ENCODE measurements around the gene UBAC1.
"Not testable (repeated sequence)": the region's sequence is repeated elsewhere in the genome, so short reads cannot be mapped to it uniquely, and the experiment has no call there.

The UBAC1 gene

DNA sequence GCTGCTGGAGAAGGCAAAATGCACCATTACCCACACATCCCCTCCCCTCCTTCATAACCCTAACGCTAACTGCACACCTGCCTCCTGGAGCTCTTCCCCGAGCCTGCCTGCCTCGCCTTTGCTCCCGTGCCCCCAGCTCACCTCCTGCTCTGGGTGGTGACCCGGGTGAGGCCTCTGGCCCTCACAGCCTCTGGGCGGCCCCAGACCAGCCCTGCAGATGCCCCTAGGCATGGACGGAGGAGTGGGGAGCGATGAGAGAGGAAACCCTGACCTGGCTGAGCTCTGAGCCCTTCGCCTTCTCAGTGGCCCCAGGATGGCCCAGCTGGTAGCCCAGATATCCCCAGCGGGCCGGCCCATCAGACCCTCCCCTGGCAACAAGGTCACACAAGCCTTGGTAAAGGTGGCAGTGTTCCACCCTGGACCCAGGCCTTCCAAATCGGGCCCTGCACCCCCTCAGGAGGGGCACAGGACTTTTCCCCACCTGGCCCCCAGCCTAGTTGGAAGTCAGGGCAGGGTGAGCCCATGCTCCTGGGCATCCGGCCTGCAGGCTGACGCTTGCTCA, 39.3 kb downstream of the UBAC1 start:
- no peak for DNase-seq (ENCODE audit: low spot score)

DNA sequence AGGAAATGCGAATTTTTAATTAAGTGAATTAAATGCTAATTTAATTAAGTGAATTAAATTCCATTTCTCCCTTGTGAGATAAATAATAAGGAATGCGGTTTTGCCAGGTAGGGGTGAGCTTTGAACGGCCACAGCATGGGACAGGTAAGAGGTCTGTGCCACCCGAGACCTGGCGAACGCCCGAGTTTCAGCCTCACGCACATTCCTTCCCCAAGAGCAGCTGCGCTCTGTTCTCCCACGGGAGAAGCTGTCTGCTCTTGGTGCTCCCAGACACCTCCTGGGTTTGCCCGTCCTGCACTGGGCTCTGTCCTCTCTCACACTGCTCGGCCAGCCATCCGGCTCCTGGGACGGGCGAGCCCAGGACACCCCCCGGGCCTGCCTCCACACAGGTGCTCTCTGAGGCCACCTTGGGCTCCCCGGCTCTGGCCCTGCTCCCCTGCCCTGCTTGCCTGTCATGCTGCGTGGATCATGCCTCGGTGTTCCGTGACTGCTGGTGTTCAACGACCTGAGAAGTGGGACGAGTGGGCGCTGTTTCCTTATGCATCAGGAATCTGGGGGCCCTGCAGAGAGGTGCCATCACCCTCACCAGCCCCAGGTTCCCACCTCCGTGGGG, 40.1 kb downstream of the UBAC1 start:
- DNase-seq (ENCODE audit: low spot score): no peak

DNA sequence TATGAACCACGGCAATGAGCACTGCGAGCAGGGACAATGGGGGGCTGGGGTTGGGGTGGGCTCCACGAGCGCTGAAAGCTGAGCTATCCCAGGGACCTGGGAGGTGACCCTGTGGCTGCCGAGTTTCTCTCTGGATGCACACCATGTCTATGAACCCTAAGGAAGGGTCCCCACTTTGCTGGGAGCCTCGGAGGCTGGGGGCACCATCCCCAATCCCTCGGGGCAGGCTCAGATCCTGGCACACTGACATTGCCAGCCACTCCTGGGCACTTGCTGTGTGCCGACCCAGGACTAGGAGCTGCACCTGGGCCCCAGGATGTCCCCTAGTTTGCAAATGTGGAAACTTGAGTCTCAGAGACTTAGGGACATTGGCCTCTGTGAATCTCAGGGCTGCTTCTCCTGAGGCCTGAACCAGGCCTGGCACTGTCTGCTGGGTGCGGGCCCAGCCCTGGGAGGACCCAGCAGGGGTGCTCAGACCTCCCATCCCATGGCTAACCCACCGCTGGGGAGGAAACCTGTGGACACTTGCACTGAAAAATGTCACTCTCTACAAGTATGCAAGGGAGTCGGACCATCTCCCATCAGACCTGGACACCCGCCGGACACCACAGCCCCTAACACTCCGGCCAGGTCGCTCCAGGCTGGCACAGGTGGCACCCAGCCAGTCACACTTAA, 40.8 kb downstream of the UBAC1 start:
- DNase-seq (ENCODE audit: low spot score): no peak

DNA sequence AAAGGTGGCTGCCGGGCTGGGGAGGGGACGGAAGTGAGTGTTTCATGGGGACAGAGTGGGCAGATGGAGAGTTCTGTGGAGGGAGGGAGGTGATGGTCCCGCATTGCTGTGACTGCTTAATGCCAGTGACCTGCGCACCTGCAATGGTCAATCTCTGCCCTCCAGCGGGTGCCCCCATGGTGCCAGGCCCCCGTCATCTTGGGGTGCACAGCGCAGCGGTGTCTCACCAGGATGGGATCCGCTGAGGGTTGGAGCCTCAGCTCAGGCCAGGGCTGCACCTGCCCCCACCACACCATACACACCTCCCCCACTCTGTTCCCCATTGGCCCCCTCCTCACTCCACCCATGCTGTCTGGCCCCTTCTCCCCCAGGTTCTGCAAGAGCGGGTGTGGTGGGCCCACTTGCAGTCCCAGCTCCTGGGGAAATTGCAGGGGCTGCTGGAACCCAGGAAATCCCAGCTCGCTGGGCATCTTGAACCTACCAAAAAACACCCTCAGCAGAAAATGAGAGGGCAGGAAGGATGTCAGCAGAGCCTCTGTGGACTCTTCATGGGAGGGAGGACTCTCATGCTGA, 41.8 kb downstream of the UBAC1 start:
- DNase-seq (ENCODE audit: low spot score): no peak

DNA sequence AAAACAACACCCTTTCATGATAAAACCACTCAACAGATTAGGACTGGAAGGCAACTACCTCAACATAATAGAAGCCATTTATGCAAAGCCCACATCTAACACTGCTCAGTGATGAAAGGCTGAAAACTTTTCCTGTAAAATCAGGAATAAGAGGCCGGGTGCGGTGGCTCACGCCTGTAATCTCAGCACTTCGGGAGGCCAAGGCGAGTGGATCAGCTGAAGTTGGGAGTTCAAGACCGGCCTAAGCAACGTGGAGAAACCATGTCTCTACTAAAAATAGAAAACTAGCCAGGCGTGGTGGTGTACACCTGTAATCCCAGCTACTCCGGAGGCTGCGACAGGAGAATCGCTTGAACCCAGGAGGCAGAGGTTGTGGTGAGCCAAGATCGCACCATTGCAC, 44.9 kb downstream of the UBAC1 start:
- not testable (repeated sequence) for DNase-seq (ENCODE audit: low spot score)

DNA sequence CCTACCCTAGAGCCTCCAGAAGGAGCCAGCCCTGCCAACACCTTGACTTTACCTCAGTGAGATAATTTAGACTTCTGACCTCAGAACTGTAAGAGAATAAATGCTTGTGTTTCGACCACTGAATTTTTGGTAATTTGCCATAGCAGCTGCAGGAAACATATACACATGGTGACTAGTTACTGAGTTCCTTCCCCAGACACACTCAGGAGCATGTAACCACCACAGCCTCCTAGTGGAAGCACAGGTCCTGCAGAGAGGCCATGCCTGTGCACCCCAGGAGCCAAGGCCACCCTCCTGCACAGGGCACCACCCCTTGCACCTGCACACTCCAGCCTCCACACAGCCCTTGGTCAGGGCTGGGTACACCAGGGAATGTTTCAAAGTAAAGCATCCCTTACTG, 46.3 kb downstream of the UBAC1 start:
- DNase-seq (ENCODE audit: low spot score): no peak

DNA sequence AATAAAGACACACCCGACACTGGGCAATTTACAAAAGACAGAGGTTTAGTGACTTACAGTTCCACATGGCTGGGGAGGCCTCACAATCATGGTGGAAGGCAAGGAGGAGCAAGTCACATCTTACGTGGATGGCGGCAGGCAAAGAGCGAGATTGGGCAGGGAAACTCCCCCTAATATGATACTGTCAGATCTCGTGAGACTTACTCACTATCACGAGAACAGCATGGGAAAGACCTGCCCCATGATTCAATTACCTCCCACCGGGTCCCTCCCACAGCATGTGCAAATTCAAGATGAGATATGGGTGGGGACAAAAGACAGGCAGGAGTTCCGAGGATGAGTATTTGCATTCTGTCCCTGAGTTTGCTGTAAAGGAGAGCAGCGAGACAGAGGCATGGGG, 49.9 kb downstream of the UBAC1 start:
- not testable (repeated sequence) for DNase-seq (ENCODE audit: low spot score)

DNA sequence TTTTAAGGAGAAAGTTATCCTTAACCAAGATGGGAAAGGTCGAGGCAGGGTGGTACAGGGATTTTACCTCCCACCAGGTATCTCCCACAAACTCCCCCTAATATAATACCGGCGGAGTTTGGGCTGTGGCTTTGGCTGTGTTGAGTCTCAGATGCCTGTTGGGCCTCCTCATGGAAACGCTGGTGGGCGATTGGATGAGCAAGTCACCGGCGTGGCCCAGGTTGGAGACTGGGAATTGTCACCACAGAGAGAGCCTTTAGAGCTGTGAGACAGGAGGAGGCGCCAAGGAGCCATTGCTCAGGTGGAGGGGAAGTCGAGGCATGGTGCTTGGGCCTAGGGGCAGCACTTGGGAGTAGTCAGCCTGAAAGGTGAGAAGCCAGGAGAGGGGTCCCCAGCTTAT, 50.4 kb downstream of the UBAC1 start:
- no peak for DNase-seq (ENCODE audit: low spot score)

DNA sequence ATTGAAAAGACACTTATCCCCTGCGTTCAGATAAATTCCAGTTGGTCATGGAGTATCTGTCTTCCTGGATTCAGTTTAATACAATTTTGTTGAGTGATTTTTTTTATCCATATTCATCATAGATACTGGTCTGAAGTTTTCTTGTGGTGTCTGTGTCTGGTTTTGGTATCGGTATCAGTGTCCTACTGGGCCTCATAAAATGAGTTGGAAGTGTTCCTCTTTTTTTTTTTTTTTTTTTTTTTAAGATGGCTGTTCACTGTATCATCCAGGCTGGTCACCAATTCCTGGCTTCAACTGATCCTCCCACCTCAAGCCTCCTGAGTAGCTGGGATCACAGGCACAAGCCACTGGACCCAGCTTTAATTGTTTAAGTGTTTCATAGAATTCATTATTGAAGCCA, 51.0 kb downstream of the UBAC1 start:
- no peak for DNase-seq (ENCODE audit: low spot score)

DNA sequence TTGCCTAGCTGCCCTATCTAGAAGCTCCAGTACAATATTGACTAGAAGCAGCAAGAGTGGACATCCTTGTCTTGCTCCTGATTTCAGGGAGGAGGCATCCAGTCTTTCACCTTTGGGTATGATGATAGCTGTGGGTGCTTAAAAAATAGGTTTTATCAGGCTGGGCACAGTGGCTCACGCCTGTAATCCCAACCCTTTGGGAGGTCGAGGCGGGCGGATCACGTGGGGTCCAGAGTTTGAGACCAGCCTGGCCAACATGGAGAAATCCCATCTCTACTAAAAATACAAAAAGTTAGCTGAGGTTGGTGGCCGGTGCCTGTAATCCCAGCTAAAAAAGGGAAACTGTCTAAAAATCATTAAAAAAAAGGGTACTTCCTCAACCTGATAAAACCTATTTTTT, 51.8 kb downstream of the UBAC1 start:
- DNase-seq (ENCODE audit: low spot score): no peak

DNA sequence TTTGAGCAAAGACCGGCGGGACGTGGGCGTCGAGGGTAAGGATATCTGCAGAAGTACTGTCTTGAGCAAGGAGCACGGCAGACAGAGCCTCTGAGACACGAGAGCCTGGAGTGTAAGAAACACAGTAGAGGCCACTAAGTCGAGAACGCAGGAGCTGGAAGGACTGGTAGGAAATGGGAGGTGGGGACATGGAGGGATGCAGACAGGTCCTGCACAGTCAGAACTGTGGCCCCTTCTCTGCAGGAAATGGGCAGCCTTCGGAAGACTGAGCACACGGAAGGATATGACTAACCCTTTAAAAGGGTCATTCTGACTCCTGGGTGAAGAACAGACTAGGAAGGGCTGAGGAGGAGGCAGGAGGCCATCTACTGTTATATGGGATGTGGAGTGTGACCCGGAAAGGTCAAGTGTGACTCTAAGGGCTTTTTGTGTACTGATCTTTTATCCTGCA, 52.4 kb downstream of the UBAC1 start:
- no peak for DNase-seq (ENCODE audit: low spot score)

DNA sequence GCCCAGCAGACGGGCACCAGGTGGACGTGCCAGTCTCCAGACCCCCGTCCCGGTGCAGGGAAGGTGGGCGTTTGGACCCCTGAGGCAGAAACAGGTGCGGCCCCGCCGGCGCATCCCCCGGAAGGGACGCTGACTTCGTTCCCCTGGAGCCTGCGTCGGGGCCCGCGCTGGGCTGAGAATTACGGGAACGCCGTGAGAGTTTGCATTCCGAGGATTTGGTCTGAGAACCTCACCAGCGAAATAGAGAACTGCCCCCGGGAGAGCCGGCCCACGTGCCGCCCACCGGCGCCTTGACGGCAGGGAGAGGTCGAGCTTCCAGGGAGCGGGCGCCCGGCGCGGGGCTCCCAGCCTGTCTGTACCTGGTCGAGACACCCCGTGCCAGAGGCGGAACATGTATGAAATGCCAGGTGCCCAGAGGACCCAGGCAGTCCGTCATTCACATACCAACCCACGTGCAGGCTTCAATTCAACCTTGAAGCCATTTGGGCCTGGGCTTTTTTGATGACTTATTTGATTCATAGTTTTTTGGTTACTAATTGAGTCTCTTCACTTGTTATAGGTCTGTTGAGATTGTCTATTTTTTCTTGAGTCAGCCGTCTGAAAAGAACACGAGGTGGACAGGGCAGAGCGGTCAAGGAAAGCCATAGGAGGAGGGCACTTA, 53.0 kb downstream of the UBAC1 start:
- DNase-seq (ENCODE audit: low spot score): no peak

DNA sequence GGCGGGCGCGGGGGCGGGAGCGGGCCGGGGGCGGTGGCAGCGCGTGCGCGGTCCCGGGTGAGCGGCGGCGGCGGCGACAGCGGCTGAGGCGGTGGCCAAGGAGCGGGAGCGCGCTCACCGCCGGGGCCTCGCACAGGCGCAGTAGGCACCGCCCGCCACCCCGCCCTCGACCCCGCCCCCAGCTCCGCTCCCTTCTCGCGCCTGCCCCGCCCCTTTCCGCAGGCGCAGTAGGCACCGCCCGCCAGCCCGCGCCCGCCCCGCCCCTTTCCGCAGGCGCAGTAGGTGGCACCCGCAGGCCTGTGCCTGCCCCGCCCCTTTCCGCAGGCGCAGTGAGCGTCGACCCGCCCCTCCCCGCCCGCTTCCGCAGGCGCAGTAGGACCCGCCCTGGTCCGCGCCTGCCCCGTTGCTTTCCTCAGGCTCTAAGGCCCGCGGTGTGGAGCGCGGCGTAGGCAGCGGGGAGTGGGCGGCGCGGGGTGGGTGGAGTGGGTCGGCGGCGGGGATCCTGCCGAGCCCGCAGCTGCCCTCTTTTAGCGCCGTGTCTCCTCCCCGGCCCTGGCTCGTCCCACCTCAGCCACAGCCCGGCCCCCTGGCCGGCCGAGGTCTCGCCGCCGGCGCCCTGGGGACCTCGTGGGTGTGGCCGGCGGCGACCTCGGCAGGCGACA, 53.6 kb downstream of the UBAC1 start, which contains the start of gene CAMSAP1:
CAMSAP1 (minus strand) TSS at position 116 of the 662 bp plus-strand sequence. CDS start 387 bp downstream, outside the sequence.
- DNase-seq (ENCODE audit: low spot score): peak; percentile 94

DNA sequence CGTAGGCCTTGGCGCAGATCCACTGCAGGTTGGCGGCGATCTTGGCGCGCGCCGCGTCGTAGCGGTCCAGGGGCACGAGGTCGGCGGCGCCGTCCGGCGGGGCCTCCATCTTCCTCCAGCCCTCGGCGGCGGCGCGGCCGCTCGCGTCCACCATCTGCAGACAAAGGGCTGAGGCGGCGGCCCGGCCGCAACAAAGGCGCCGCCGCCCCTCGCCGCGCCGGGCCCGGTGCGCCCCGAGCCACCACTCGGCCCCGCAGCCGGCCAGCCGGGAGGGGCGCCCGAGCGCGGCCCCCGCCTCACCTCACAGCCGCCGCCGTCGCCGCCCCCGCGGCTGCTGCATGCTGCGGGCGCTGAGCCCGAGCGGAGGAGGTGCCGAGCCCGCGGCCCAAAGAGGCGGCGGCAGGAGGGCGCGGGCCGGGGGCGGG, 54.2 kb downstream of the UBAC1 start:
- no peak for DNase-seq (ENCODE audit: low spot score)

DNA sequence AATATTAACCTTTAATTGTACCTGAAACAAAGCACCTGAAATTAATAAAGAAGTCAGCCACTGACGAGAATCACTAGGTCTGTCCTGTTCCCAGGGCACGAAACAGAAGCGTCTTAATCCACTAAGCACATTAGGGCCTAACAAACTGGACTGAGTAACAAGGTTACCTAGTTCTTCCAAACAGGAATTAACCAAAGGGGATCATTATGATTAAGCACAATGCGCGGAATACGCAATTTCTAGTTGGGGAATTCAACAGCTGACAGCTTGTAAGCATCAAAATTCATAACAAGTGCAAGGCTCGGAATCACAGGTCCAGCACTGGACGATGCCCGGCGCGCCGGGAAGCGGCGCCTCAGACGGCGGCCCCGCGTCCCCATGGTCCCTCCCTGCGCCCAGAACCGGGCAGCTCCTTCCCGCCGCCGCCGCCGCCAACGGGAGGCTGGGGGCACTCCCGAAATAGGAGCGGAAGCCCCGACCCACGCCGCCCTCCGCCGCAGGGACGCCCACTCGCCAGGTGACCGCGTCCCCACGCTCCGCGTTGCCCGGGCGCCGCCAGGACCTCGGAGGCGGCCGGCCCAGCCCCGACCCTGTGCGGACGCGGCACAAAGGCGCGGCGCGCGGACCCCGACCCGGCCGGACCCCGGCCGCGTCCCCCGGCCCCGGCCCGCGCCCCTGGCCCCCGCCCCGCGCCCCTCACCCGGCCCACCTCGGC, 54.7 kb downstream of the UBAC1 start:
- no peak for DNase-seq (ENCODE audit: low spot score)

DNA sequence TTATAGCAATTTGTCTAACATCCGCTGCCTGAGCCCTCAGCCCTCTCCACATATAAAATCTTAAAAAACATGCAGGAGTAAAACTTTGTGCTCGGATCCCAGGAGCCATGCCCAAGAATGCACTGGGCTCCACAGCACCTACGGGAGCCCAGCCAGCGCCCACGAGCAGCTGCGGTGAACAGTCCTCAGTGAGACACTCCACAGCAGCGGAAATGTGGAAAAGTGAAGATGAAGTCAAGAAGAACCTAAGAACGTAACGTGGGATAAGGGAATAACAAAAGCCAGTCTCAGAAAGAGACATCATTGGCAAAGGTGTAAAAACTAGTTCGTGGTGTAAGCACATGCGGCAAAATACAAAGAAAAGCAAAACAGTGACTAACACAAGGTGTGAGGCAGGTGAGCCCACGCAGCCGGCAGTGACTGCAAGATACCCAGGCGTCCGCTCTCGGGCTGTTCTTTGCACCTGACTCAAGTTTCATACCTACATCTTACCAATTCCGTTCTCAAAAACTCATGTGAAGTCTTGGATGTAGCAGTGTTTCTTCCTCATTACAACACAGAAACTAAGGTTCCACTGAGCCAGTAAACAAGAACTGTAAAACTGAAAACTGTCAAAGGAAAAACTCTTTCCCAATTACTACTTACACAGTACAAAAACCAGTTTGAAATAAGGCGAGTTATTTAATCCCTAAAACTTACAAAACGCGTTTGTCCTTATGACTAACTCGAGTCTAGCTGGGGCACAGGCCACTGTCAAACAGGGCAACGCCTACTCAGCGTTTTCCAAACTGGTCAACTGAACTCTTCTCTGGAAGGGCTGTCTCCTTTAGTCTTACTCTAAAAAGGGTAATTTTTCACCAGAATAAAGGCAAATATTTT, 55.6 kb downstream of the UBAC1 start:
- peak; percentile 68 for DNase-seq (ENCODE audit: low spot score)

DNA sequence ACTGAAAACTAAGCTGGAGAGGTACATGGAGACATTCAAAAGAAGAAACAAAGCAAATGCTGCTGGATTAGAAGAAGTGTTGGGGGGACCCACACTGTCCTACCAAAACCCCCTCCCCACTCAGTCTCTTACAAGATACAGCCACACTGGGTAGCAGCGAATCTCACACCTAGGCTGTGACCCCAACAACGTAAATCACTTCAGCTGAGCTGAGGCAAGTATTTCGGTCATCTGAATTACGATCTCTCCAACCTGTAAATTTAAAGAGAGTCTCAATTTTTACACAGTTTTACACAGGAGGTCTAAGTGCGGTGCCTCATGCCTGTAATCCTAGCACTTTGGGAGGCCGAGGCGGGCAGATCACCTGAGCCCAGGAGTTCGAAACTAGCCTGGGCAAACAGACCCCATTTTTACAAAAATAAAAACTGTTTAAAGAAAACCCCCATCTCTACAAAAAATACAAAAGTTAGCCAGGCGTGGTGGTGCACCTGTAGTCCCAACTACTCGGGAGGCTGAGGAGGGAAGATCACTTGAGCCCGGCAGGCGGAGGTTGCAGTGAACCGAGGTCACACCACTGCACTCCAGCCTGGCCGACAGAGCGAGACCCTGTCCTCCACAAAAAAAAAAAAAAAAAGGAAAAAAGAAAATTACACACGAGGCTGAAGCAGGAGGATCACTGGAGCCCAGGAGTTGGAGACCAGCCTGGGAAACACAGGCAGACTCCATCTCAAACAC, 57.2 kb downstream of the UBAC1 start:
- no peak for DNase-seq (ENCODE audit: low spot score)

DNA sequence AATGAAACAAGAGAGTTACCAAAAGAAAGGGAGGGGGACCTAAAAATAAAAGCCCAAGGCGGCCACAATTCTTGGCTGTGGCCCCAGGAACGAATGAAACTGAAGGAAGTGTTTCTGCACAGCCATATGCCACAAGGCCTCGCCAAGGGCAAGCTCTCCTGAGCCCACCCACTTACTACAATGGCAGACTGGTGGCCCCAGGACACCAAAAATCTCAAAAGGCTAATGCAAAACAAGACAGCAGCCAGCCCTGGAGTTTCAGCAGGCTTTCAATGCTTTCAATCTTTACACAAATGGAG, 57.9 kb downstream of the UBAC1 start:
- no peak for DNase-seq (ENCODE audit: low spot score)

DNA sequence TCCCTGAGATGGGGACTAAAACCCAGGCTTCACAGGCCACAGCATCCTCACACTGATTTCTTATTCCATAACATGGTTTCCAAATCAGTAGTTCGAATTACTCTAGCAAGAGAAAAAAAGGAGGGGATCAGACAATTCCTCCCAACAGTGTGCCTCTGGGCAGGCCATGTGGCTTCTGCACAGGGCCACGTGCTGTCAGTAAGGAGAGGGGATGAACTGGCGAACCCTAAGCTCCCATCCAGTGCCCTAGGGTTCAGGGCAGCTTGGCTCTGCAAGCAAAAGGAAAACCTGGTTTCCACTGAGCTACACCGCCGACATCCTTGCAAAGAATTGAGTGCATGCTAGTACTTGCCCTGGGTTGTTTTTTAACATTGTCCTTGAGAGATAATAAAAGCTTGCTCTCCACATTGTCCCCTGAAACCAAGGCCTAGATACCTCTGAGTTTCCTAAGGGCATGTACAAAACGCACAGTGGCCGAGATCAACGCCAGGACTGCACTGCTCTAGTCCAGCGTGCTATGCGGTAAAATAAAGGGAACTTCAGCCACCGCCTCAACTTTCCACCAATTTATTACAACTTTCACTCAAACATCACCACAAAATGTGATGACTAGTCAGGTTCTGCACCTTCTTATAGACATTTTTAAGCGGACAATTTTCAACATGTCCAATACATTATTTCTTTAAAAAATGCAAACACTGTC, 58.4 kb downstream of the UBAC1 start:
- DNase-seq (ENCODE audit: low spot score): no peak

Data from CD4-positive, alpha-beta T cell treated with Interleukin-2 at 100 ng/mL for 4 hours (primary cell).